Vagina (tissue), 2 donors: ENCODE results near the gene DUOXA1. TPM values are rescaled to one million over a fixed set of nuclear protein-coding genes. Genes with fewer than 3 reads are reported as not detected.

Experiments used
- DNase-seq, 2 donors: peaks; one replicate each; pipeline ENCODE4 v3.0.0-alpha.2; 2017; ENCODE audit errors: extremely low spot score in 2 of 2
- H3K27ac ChIP-seq: fragments of 200-600 bp; sonication (generic); one replicate; pipeline ENCODE4 v1.5.1; 2019
- H3K27me3 ChIP-seq: fragments of 200-600 bp; sonication (generic); one replicate; pipeline ENCODE4 v1.5.1; 2019
- H3K36me3 ChIP-seq, 2 donors: fragments of 200-600 bp; sonication (generic); one replicate each; pipeline ENCODE4 v1.5.1; 2017 to 2019
- H3K4me1 ChIP-seq: fragments of 200-600 bp; sonication (generic); one replicate; pipeline ENCODE4 v1.5.1; 2019
- H3K4me3 ChIP-seq, 2 donors: fragments of 200-600 bp; sonication (generic); 1 replicate in 1 of 2; 2 replicates in 1 of 2; pipeline ENCODE4 v1.5.1; 2016 to 2019
- H3K9me3 ChIP-seq: fragments of 200-600 bp; sonication (generic); one replicate; pipeline ENCODE4 v1.5.1; 2019
- POLR2A ChIP-seq, 2 donors: fragments of 450-650 bp; IDR thresholded peaks; one replicate each; pipeline ENCODE4 v1.6.1; 2017; ENCODE audit warnings: antibody characterized with exemption in 2 of 2, mild to moderate bottlenecking in 2 of 2, moderate library complexity in 2 of 2
- POLR2AphosphoS5 ChIP-seq, 2 donors: sonication (generic); formaldehyde crosslinking; IDR thresholded peaks; one replicate each; pipeline ENCODE4 v1.9.0; 2017; ENCODE audit warnings: antibody characterized with exemption in 2 of 2, mild to moderate bottlenecking in 2 of 2, low read depth in 1 of 2; ENCODE audit not compliant: insufficient read depth in 1 of 2
- intact Hi-C: fragments of 100-400 bp; cut with DNase I; formaldehyde crosslinking; loops from one replicate; pipeline ENCODE4 v1.15.1; 2023
- total RNA-seq: library from RNA; depleted of rRNA; stranded (reverse); fragments of >200 nt; gene quantifications from one replicate; pipeline ENCODE4 v1.2.3, GENCODE V29; 2016
- TF ChIP-seq, protein P1 (sequence below), 3 experiments: fragments of 450-650 bp in 2 of 3; fragments of 200-600 bp in 1 of 3; sonication (generic) in 1 of 3; IDR thresholded peaks; one replicate each; pipeline ENCODE4 v1.5.1; 2017 to 2019; ENCODE audit warnings: antibody characterized with exemption in 3 of 3, mild to moderate bottlenecking in 2 of 3, moderate library complexity in 2 of 3

The DUOXA1 gene
- total RNA-seq, 1 donor from 2014 or later: 66.5 TPM

DNA sequence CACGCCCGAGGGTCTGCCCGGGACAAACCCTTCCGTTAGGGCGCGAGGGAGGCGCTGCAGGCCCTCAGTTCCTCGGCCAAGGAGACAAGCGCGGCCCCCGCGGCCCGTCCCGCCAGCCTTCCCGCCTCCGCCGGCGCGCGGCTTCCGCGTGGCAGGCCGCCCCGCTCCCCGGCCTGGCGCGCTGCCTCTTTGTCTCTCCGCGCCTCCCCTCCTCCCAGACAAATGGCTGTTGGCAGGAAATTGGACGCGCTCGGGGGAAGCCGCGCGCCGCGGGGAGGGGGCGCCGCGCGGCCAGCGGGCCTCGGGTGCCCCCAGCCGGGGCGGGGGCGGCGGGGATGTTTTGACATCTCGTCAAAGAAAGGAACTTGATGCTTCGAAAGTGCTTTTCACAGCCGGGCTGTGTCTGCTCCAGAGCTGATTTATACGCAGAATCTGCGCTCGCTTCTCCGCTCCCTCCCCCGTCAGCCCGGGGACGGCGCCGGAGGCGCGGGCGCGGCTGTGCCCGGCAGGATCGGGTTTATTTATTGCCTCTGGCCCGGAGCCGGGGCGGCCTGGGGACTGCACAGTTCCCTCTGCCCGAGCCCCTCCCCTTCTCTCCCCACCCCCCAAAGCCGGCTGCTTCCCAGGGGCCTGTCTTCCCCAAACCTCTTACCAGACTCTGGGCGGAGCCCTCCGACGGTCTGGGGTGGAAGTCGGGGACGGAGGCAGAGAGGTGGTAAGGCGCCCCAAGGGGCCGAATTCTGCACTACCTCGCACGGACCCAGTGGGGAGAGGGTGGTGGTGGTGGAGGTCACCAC, 37.4 kb upstream of the DUOXA1 start:
- H3K4me3 ChIP-seq: peak overlapping the region; percentile 64 to 83
- H3K4me1 ChIP-seq: peaks cover 33% of the 10 kb centered on the region
- no peak for DNase-seq
- H3K9me3 ChIP-seq: no peaks in the 10 kb centered on the region
- intact Hi-C loops: loop anchor here (2.0 kb wide), 1 partner anchor 34 kb away; no protein-coding TSS in a partner anchor
- TF ChIP-seq, protein P1, sequence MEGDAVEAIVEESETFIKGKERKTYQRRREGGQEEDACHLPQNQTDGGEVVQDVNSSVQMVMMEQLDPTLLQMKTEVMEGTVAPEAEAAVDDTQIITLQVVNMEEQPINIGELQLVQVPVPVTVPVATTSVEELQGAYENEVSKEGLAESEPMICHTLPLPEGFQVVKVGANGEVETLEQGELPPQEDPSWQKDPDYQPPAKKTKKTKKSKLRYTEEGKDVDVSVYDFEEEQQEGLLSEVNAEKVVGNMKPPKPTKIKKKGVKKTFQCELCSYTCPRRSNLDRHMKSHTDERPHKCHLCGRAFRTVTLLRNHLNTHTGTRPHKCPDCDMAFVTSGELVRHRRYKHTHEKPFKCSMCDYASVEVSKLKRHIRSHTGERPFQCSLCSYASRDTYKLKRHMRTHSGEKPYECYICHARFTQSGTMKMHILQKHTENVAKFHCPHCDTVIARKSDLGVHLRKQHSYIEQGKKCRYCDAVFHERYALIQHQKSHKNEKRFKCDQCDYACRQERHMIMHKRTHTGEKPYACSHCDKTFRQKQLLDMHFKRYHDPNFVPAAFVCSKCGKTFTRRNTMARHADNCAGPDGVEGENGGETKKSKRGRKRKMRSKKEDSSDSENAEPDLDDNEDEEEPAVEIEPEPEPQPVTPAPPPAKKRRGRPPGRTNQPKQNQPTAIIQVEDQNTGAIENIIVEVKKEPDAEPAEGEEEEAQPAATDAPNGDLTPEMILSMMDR (IDR thresholded peaks at IDR 0.05): peak; percentile 9 to 52 (median 24)
- TF ChIP-seq POLR2A (IDR thresholded peaks at IDR 0.05) (no peak), POLR2AphosphoS5 (IDR thresholded peaks at IDR 0.05; ENCODE audit: insufficient read depth in 1 of 2, low read depth in 1 of 2) (peak in 1 of 2 donors; percentile 68)
- no peaks in the 10 kb centered on the region for H3K36me3 ChIP-seq
- H3K27ac ChIP-seq: peak overlapping the region; percentile 99
- H3K27me3 ChIP-seq: no peaks in the 10 kb centered on the region

DNA sequence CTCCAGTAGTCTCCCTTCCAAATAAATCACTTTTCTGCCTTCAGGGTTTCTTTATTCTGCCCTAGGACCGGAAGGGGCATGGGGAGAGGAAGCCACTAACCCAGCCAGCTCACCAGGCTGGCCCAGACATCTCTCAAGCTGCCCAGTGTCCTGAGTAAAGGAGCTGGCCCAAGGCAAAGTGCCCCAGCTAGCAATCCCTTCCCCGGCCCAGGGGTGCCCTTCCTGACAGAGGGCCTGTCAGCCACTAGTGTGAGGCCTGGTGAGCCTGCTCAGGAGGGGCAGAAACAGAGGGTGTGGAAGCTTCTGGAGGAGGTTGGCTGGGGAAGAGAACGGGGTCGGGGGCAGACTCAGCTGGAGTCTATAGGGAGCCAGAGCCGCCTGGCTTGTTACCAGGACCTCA, 35.9 kb upstream of the DUOXA1 start:
- intact Hi-C loops: no loop called here
- H3K4me1 ChIP-seq: peaks cover 40% of the 10 kb centered on the region
- TF ChIP-seq, protein P1 (IDR thresholded peaks at IDR 0.05): no peak
- no peak for TF ChIP-seq POLR2AphosphoS5 (IDR thresholded peaks at IDR 0.05; ENCODE audit: insufficient read depth in 1 of 2, low read depth in 1 of 2)
- no peak for TF ChIP-seq POLR2A (IDR thresholded peaks at IDR 0.05)
- DNase-seq: no peak
- H3K36me3 ChIP-seq: no peaks in the 10 kb centered on the region
- H3K9me3 ChIP-seq: no peaks in the 10 kb centered on the region
- no peaks in the 10 kb centered on the region for H3K27me3 ChIP-seq
- peak overlapping the region; percentile 99 for H3K27ac ChIP-seq
- no peak overlapping the region for H3K4me3 ChIP-seq

- Histone ChIP-seq H3K4me1 (peaks cover 40% of the 10 kb centered on the region), H3K36me3 (no peaks in the 10 kb centered on the region), H3K4me3 (no peak overlapping the region), H3K9me3 (no peaks in the 10 kb centered on the region), H3K27ac (no peak overlapping the region), H3K27me3 (no peaks in the 10 kb centered on the region)
- DNase-seq: no peak
- no peak for TF ChIP-seq POLR2AphosphoS5 (IDR thresholded peaks at IDR 0.05; ENCODE audit: insufficient read depth in 1 of 2, low read depth in 1 of 2)
- TF ChIP-seq, protein P1 (IDR thresholded peaks at IDR 0.05): no peak
- no peak for TF ChIP-seq POLR2A (IDR thresholded peaks at IDR 0.05)
- intact Hi-C loops: no loop called here
These were observed 35.2 kb upstream of the DUOXA1 start for GRCh38 chr15:45164914-45165313.

- H3K27ac ChIP-seq: peak overlapping the region; percentile 67
- no peak for DNase-seq
- intact Hi-C loops: loop anchor here (2.0 kb wide), 1 partner anchor 235 kb away; no protein-coding TSS in a partner anchor
- no peaks in the 10 kb centered on the region for H3K9me3 ChIP-seq
- no peaks in the 10 kb centered on the region for H3K27me3 ChIP-seq
- peaks cover 41% of the 10 kb centered on the region for H3K4me1 ChIP-seq
- no peaks in the 10 kb centered on the region for H3K36me3 ChIP-seq
- TF ChIP-seq, protein P1 (IDR thresholded peaks at IDR 0.05): no peak
- no peak for TF ChIP-seq POLR2A (IDR thresholded peaks at IDR 0.05)
- no peak overlapping the region for H3K4me3 ChIP-seq
These were observed 33.8 kb upstream of the DUOXA1 start for GRCh38 chr15:45163508-45163856.
